ENCODE data around the gene ABHD11.

DNA sequence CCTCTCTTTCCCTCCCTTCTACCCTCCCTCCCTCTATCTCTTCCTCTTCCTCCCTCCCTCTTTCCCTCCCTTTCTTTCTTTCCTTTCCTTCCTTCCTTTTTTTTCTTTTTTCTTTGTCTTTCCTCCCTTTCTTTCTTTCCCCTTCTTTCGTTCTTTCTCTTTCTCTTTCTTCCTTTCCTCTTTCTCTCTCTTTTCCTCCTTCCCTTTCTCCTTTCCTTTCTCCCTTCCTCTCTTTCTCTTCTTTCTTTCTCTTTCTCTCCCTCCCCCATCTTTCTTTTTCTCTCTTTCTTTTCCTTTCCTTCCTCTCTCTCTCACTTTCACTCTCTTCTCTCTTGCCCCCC is 24.0 kb upstream of the ABHD11 start:
- TF ChIP-seq POLR2AphosphoS5 (IDR thresholded peaks at IDR 0.05; ENCODE audit: low read depth) (no peak), EZH2phosphoT487 (IDR thresholded peaks at IDR 0.05; ENCODE audit: unreplicated experiment) (no peak), EZH2 (IDR thresholded peaks at IDR 0.05; ENCODE audit: low read depth, unreplicated experiment) (no peak), ZNF331 (CRISPR knock-in tag; IDR thresholded peaks at IDR 0.05; ENCODE audit: low read depth) (no peak), JUNB (IDR thresholded peaks at IDR 0.05; ENCODE audit: unreplicated experiment) (no peak), NANOG (IDR thresholded peaks at IDR 0.05; ENCODE audit: borderline replicate concordance) (no peak)
- TF ChIP-seq, protein P1, sequence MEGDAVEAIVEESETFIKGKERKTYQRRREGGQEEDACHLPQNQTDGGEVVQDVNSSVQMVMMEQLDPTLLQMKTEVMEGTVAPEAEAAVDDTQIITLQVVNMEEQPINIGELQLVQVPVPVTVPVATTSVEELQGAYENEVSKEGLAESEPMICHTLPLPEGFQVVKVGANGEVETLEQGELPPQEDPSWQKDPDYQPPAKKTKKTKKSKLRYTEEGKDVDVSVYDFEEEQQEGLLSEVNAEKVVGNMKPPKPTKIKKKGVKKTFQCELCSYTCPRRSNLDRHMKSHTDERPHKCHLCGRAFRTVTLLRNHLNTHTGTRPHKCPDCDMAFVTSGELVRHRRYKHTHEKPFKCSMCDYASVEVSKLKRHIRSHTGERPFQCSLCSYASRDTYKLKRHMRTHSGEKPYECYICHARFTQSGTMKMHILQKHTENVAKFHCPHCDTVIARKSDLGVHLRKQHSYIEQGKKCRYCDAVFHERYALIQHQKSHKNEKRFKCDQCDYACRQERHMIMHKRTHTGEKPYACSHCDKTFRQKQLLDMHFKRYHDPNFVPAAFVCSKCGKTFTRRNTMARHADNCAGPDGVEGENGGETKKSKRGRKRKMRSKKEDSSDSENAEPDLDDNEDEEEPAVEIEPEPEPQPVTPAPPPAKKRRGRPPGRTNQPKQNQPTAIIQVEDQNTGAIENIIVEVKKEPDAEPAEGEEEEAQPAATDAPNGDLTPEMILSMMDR (conservative IDR thresholded peaks at IDR 0.05; ENCODE audit: low read depth in 2 of 2) = no peak
- TF ChIP-seq, protein P2, sequence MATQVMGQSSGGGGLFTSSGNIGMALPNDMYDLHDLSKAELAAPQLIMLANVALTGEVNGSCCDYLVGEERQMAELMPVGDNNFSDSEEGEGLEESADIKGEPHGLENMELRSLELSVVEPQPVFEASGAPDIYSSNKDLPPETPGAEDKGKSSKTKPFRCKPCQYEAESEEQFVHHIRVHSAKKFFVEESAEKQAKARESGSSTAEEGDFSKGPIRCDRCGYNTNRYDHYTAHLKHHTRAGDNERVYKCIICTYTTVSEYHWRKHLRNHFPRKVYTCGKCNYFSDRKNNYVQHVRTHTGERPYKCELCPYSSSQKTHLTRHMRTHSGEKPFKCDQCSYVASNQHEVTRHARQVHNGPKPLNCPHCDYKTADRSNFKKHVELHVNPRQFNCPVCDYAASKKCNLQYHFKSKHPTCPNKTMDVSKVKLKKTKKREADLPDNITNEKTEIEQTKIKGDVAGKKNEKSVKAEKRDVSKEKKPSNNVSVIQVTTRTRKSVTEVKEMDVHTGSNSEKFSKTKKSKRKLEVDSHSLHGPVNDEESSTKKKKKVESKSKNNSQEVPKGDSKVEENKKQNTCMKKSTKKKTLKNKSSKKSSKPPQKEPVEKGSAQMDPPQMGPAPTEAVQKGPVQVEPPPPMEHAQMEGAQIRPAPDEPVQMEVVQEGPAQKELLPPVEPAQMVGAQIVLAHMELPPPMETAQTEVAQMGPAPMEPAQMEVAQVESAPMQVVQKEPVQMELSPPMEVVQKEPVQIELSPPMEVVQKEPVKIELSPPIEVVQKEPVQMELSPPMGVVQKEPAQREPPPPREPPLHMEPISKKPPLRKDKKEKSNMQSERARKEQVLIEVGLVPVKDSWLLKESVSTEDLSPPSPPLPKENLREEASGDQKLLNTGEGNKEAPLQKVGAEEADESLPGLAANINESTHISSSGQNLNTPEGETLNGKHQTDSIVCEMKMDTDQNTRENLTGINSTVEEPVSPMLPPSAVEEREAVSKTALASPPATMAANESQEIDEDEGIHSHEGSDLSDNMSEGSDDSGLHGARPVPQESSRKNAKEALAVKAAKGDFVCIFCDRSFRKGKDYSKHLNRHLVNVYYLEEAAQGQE (IDR thresholded peaks at IDR 0.05; ENCODE audit: unreplicated experiment) = no peak

Data from GM23338 (cell line).